Measurements from ENCODE around the gene EDN3. TPM values are rescaled to one million over a fixed set of nuclear protein-coding genes. Genes with fewer than 3 reads are reported as not detected.

Gene EDN3
- total and polyA plus RNA-seq, 2 donors: 0.24 to 3.1 TPM

Other genes with a start within 250 kb of the EDN3 start
- gene ZNF831, start 136.8 kb upstream of the EDN3 start, total RNA-seq: 0.69 TPM
- gene ZNF831, start 136.8 kb upstream of the EDN3 start, polyA plus RNA-seq: 0.18 TPM